GM19467 (cell line): ENCODE results near the gene PRSS8.
"Not testable (repeated sequence)": the region's sequence is repeated elsewhere in the genome, so short reads cannot be mapped to it uniquely, and the experiment has no call there.

ENCODE experiments used
- ATAC-seq: cut with Tn5 transposase; IDR thresholded peaks from one replicate; pipeline ENCODE4 v1.9.1; 2021; ENCODE audit warnings: mild to moderate bottlenecking, moderate library complexity; ENCODE audit not compliant: unreplicated experiment

PRSS8 gene

DNA sequence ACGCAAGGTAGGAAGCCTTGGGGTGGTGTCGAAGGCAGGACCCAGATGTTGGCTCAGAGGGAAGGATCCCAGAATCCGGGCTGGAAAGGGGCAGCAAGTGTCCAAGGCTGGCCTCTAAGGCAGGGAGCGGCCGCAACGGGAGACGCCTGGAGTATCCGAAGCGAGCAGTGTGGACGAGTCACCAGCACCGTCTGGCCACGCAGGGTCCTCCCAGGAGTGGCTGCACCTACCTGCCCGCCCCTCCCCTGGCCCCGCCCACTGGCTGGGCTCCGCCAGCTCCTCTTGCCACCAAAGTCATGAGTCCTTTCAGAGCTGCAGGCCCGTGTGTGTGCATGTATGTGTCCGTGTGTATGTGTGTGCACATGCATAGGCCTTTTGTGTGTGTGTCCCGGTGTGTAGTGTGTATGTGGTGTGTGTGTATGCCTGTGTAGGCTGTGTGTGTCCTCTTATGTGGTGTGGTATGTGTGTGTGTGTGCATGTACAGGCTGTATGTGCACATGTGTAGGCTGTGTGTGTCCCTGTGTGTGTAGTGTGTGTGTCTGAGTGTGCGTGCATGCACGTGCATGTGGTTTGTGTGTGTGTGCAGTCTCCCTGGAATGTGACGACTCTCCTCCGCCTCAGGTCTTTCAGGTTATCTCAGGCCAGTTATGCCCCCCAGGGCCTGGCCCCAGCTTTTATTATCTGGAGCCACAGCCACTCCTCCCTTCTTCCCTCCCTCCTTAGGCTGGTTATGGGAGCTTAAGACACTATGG is at the start of gene PRSS8:
Gene PRSS8 (minus strand): TSS at position 193 of the 752 bp plus-strand sequence. CDS start 229 bp downstream, outside the sequence.
- ATAC-seq = no peak

GRCh38 chr16:31184888-31185287 is 49.4 kb upstream of the PRSS8 start:
- ATAC-seq = no peak

GRCh38 chr16:31183432-31184428 is 48.2 kb upstream of the PRSS8 start:
- no peak for ATAC-seq

GRCh38 chr16:31182391-31182790 is 46.9 kb upstream of the PRSS8 start:
- no peak for ATAC-seq

DNA sequence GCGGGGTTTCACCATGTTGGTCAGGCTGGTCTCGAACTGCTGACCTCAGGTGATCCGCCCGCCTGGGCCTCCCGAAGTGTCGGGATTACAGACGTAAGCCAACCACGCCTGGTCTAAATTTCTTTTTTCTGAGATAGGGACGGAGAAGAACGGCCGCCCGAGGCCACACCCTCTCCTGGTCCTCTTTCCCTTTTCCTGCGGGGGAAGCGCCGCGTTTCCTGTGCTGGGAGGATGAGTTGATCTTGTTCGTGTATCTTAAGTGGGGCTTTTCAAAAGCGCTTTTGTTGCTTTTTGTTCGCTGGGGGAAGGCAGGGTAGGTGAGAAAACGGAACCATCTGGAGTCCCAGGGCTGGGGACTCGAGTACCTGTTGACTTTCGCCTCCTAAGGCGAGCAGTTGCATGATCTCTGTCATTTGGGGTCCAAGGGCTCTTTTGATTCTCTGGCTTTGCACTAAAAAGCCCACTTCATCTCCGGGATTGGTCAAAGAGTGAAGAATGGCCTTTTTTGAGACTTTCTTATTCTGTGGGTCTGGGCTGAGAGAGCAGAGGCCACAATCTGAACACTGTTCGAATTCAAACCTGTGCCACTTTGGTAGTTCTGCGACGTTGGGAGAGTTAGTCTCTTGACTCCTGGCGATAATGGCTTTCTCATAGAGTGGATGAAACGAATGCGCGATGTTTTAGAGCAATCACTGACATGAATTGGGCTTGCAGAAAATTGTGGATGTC is 45.7 kb upstream of the PRSS8 start:
- ATAC-seq = no peak

- peak; percentile 49 for ATAC-seq
These were observed 44.4 kb upstream of the PRSS8 start, which contains the start of gene FUS for GRCh38 chr16:31179747-31180459. FUS (plus strand) TSS chr16:31180139; CDS start chr16:31180215, 76 bp downstream.

GRCh38 chr16:31179219-31179746 is 43.8 kb upstream of the PRSS8 start:
- no peak for ATAC-seq

GRCh38 chr16:31177136-31177535 is 41.6 kb upstream of the PRSS8 start:
- ATAC-seq = no peak

GRCh38 chr16:31170048-31170447 is 34.5 kb upstream of the PRSS8 start:
- ATAC-seq = not testable (repeated sequence)

DNA sequence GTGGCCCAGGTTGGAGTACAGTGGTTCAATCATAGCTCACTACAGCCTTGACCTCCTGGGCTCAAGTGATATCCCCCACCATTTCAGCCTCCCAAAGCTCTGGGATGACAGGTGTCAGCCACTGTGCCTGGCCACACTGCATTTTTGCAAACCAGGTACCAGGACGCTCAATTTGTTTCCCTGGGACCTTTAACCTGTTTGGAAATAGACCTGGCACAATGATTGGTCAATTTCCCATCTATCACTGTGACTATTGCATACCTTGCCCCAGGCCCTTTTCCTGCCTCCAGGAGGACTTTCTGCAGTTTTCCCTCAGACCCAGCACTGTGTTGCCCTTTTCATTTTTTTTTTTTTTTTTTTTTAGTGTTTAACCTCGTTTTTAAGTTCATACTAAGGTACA is 33.3 kb upstream of the PRSS8 start:
- ATAC-seq = no peak

GRCh38 chr16:31167315-31167714 is 31.8 kb upstream of the PRSS8 start:
- no peak for ATAC-seq

DNA sequence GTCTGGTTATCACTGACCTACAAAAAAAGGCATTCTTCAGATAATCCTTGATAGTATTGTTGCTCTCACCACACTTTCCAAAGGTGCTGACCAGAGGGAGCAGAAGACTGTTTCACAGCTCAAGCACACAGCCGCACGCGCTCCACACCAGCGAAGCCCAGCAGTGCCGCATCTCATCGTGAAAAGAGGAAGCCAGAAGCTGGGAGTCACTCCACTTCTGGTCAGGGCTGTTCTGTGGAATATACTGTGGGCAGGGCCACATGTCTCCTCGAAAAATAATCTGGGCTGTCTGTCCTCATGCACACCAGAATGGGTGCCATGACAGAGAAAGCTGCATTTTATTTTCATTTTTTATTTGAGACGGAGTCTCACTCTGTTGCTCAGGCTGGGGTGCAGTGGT is 21.6 kb upstream of the PRSS8 start:
- ATAC-seq = no peak

DNA sequence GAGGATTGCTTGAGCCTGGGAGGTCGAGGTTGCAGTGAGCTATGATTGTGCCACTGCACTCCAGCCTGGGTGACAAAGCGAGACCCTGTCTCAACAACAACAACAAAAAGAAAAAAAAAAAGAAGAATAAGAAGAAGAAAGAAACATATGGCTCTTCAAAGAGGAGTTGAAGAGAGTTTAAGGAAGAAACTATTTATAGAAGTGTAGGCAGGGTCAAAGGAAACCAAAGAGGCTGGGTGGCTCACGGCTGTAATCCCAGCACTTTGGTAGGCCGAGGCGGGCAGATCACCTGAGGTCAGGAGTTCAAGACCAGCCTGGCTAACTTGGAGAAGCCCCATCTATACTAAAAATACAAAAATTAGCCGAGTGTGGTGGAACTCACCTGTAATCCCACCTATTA is 15.4 kb upstream of the PRSS8 start:
- ATAC-seq = not testable (repeated sequence)

GRCh38 chr16:31149894-31150890 is 14.7 kb upstream of the PRSS8 start, which contains the start of gene PRSS36:
PRSS36 (minus strand) TSS chr16:31150066; CDS start chr16:31150035, 31 bp downstream.
- no peak for ATAC-seq

- ATAC-seq = no peak
These were observed 13.8 kb upstream of the PRSS8 start for GRCh38 chr16:31149332-31149731.

- ATAC-seq = no peak
These were observed 13.4 kb upstream of the PRSS8 start for GRCh38 chr16:31148896-31149295.

- ATAC-seq = no peak
These were observed 12.8 kb upstream of the PRSS8 start for GRCh38 chr16:31148281-31148728.

GRCh38 chr16:31147574-31147973 is 12.0 kb upstream of the PRSS8 start:
- no peak for ATAC-seq
